Activated T-helper 9 cell treated with anti-CD3 and anti-CD28 coated beads, Interleukin-2, amount 50 U/mL, for 16 hours (primary cell): ENCODE data around the gene INO80B.
"Not testable (repeated sequence)": the region's sequence is repeated elsewhere in the genome, so short reads cannot be mapped to it uniquely, and the experiment has no call there.

Source experiments
- DNase-seq: peaks from one replicate; pipeline ENCODE4 v3.0.0-alpha.2; 2020; ENCODE audit warnings: low read depth

The INO80B gene

GRCh38 chr2:74425523-74425922 is 29.4 kb upstream of the INO80B start:
- no peak for DNase-seq

- no peak for DNase-seq
These were observed 28.6 kb upstream of the INO80B start for GRCh38 chr2:74426181-74426758.

- no peak for DNase-seq
These were observed 27.3 kb upstream of the INO80B start for GRCh38 chr2:74427551-74427950.

GRCh38 chr2:74428675-74429074 is 26.2 kb upstream of the INO80B start:
- DNase-seq = no peak

GRCh38 chr2:74429487-74430451 is 25.1 kb upstream of the INO80B start:
- DNase-seq = no peak

GRCh38 chr2:74430502-74430901 is 24.4 kb upstream of the INO80B start:
- DNase-seq = no peak

GRCh38 chr2:74436111-74436805 is 18.6 kb upstream of the INO80B start:
- no peak for DNase-seq

GRCh38 chr2:74436848-74437695 is 17.8 kb upstream of the INO80B start:
- no peak for DNase-seq

- no peak for DNase-seq
These were observed 16.6 kb upstream of the INO80B start for GRCh38 chr2:74438248-74438647.

- no peak for DNase-seq
These were observed 15.5 kb upstream of the INO80B start for GRCh38 chr2:74439373-74439772.

GRCh38 chr2:74439803-74440377 is 15.0 kb upstream of the INO80B start:
- no peak for DNase-seq

- no peak for DNase-seq
These were observed 14.3 kb upstream of the INO80B start for GRCh38 chr2:74440378-74441169.

GRCh38 chr2:74441170-74441689 is 13.7 kb upstream of the INO80B start:
- DNase-seq = no peak

- DNase-seq = no peak
These were observed 13.0 kb upstream of the INO80B start, which contains the start of gene RTKN for GRCh38 chr2:74441690-74442482. TSS of gene RTKN (minus strand) at chr2:74441937. CDS start at chr2:74441816, 121 bp downstream.

- not testable (repeated sequence) for DNase-seq
These were observed 12.2 kb upstream of the INO80B start for GRCh38 chr2:74442483-74443297.

- no peak for DNase-seq
These were observed 10.2 kb upstream of the INO80B start for GRCh38 chr2:74444498-74445318.

- no peak for DNase-seq
These were observed 7.5 kb upstream of the INO80B start for GRCh38 chr2:74447230-74447999.
